HFF-Myc (cell line): ENCODE measurements around the gene UST.

ENCODE experiments used
- DNase-seq: peaks from one replicate; pipeline ENCODE4 v3.0.0-alpha.2; 2011; ENCODE audit warnings: low read depth; ENCODE audit errors: extremely low read depth
- H3K4me3 ChIP-seq: replicated peaks from 2 replicates; pipeline ENCODE4 v1.5.1; 2011; ENCODE audit warnings: low read depth, mild to moderate bottlenecking, control low read depth, low read length
- TF ChIP-seq, protein P1 (sequence below): IDR thresholded peaks from 2 replicates; pipeline ENCODE4 v1.5.1; 2012; ENCODE audit warnings: mild to moderate bottlenecking, low read depth, low read length, control low read depth; ENCODE audit errors: missing control alignments

The UST gene

GRCh38 chr6:148735989-148736388 is 10.8 kb upstream of the UST start:
- TF ChIP-seq, protein P1, sequence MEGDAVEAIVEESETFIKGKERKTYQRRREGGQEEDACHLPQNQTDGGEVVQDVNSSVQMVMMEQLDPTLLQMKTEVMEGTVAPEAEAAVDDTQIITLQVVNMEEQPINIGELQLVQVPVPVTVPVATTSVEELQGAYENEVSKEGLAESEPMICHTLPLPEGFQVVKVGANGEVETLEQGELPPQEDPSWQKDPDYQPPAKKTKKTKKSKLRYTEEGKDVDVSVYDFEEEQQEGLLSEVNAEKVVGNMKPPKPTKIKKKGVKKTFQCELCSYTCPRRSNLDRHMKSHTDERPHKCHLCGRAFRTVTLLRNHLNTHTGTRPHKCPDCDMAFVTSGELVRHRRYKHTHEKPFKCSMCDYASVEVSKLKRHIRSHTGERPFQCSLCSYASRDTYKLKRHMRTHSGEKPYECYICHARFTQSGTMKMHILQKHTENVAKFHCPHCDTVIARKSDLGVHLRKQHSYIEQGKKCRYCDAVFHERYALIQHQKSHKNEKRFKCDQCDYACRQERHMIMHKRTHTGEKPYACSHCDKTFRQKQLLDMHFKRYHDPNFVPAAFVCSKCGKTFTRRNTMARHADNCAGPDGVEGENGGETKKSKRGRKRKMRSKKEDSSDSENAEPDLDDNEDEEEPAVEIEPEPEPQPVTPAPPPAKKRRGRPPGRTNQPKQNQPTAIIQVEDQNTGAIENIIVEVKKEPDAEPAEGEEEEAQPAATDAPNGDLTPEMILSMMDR: no peak
- no peak overlapping the region for H3K4me3 ChIP-seq
- DNase-seq: no peak

- no peak overlapping the region for H3K4me3 ChIP-seq
- TF ChIP-seq, protein P1: no peak
- DNase-seq: no peak
These were observed 9.9 kb upstream of the UST start for GRCh38 chr6:148736774-148737412.

DNA sequence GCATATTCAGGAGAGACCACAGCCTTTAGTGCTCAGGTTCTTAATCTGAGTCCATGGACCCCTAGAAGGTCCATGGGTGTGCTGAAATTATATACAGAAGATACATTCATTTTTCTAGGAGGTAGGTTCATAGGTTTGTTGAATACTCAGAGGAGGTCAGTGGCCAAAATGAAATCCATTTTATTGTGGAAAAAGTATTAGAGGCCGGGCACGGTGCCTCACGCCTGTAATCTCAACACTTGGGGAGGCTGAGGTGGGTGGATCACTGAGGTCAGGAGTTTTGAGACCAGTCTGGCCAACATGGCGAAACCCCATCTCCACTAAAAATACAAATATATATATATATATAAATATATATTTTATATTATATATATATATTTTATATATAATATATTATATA is 9.0 kb upstream of the UST start:
- TF ChIP-seq, protein P1: no peak
- H3K4me3 ChIP-seq: no peak overlapping the region
- DNase-seq: no peak

DNA sequence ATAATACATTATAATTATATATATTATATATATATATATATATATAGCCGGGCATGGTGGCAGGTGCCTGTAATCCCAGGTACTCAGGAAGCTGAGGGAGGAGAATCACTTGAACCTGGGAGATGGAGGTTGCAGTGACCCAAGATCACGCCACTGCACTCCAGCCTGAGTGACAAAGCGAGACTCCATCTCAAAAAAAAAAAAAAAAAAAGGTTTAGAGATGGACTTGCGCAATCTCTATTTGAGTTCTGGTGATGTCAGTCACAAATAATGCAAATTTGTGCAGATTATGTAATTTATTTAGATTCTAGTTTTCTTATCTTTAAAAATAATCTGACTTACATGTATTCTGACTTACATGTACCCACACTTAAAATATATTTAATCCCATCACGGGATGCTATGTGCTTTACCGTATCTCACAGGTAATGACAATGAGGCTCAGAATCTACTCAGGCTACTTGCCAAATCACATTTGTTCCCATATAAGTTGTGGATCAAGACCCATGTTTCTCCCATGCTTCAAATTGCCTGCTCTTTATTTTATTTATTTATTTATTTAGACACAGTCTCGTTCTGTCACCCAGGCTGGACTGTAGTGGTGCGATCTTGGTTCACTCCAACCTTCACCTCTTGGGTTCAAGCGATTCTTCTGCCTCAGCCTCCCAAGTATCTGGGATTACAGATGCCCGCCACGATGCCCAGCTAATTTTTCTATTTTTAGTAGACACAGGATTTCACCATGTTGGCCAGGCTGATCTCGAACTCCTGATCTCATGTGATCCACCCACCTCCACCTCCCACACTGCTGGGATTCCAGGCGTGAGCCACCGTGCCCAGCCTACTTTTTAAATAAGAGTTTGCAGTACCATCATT is 7.6 kb upstream of the UST start:
- DNase-seq: no peak
- TF ChIP-seq, protein P1: no peak
- no peak overlapping the region for H3K4me3 ChIP-seq

DNA sequence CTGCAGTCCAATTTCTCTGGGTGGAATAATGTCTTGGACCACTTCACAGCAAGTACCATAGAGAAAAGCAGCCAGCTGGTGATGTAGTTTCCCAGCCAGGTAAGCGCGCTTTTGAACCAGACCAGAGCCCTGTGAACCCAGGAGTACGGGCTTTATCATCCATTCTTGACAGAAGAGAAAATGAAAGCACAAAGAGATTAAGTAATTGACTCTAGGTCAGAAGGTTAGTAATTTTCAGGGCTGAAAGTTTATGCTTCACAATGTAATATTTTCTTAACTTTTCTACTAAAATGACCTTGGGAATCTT is 7.1 kb upstream of the UST start:
- H3K4me3 ChIP-seq: no peak overlapping the region
- TF ChIP-seq, protein P1: no peak
- DNase-seq: no peak

- H3K4me3 ChIP-seq: no peak overlapping the region
- TF ChIP-seq, protein P1: no peak
- DNase-seq: no peak
These were observed 3.4 kb upstream of the UST start for GRCh38 chr6:148743476-148743875.
